Smooth muscle cell of bladder (primary cell): ENCODE data around the gene SEH1L. TPM values are rescaled to one million over a fixed set of nuclear protein-coding genes. Genes with fewer than 3 reads are reported as not detected.

Experiments used
- total RNA-seq: library from RNA; depleted of rRNA; stranded (reverse); fragments of >200 nt; gene quantifications from 2 replicates; pipeline ENCODE4 v1.2.3, GENCODE V29; 2014

SEH1L gene, protein sequence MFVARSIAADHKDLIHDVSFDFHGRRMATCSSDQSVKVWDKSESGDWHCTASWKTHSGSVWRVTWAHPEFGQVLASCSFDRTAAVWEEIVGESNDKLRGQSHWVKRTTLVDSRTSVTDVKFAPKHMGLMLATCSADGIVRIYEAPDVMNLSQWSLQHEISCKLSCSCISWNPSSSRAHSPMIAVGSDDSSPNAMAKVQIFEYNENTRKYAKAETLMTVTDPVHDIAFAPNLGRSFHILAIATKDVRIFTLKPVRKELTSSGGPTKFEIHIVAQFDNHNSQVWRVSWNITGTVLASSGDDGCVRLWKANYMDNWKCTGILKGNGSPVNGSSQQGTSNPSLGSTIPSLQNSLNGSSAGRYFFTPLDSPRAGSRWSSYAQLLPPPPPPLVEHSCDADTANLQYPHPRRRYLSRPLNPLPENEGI
- total RNA-seq, result 28.7 and 41.1 TPM in 2 replicates

GRCh38 chr18:12947285-12948049 is at the start of gene SEH1L:
TSS of gene SEH1L (plus strand) at chr18:12948011. CDS start at chr18:12948122, 111 bp downstream.

GRCh38 chr18:12990967-12991820 is 43.4 kb downstream of the SEH1L start, which contains the start of gene CEP192:
TSS of gene CEP192 (plus strand) at chr18:12991362. CDS start at chr18:12999425, 8,063 bp downstream.

Other genes with a start within 250 kb of the SEH1L start
- gene CEP76, start 245.3 kb upstream of the SEH1L start, total RNA-seq, result 9.4 and 12.0 TPM in 2 replicates
- 65.2 and 87.3 TPM in 2 replicates for gene PSMG2, start 245.0 kb upstream of the SEH1L start, total RNA-seq
- 32.1 and 33.1 TPM in 2 replicates for gene PTPN2, start 63.8 kb upstream of the SEH1L start, total RNA-seq
- 22.2 and 26.4 TPM in 2 replicates for gene CEP192, start 43.4 kb downstream of the SEH1L start, total RNA-seq